ENCODE results near the gene DOCK1. TPM values are rescaled to one million over a fixed set of nuclear protein-coding genes. Genes with fewer than 3 reads are reported as not detected.

DOCK1 gene
- total and polyA plus RNA-seq, 5 donors: 7.8 to 23.1 (median 20.8) TPM

DNA sequence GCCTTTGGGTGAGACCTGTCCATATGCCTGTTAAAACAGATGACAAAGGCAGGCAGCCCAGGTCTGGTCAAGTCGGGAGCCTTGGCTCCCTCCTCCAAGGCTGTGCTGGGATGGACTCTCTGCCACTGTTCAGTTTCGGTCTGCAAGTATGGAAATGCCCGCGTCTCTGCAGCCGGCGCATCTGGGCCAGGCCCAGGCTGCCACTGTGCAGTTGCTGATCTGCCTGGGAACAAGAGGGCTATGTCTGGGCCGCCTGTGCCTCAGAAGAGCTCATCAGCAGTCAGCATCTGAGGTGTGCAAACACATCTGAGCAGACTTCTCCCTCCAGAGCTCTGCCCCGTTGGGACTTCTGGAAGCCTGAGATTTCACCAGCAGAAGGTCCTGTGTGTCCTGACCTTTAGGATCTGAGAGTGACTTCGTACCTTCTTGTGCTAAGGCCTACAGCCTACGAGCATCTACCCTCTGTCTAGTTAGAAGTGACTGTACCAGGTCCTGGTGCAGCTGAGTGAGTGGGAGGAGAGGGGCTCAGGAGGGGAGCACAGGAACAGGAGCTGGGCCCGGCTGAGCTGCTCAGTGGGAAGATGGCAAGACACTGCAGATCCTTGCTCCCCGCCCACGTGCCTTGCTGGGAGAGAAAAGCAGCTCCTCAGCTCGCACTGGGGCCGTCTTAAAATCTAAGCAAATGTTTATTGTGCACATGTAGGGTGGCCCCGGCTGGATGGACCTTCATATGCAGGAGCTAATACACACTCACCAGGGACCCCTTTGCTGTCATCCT lies 50.9 kb downstream of the DOCK1 start:
- intact Hi-C loops (cut with DNase I): no loop called here
- H3K27ac ChIP-seq (ENCODE audit: low read length): no peak overlapping the region
- 72% methylated on average over 16 of the region's 16 CpGs for whole genome bisulfite sequencing
- DNase-seq: no peak
- H3K9me3 ChIP-seq (ENCODE audit: control insufficient read depth, low read length): no peaks in the 10 kb centered on the region
- no peak overlapping the region for H3K4me3 ChIP-seq (ENCODE audit: low read length)
- ATAC-seq: peak in 1 of 2 donors; percentile 12
- no peaks in the 10 kb centered on the region for H3K27me3 ChIP-seq (ENCODE audit: control insufficient read depth, insufficient read depth)
- H3K4me1 ChIP-seq (ENCODE audit: control insufficient read depth, insufficient read depth, low read length): no peaks in the 10 kb centered on the region

DNA sequence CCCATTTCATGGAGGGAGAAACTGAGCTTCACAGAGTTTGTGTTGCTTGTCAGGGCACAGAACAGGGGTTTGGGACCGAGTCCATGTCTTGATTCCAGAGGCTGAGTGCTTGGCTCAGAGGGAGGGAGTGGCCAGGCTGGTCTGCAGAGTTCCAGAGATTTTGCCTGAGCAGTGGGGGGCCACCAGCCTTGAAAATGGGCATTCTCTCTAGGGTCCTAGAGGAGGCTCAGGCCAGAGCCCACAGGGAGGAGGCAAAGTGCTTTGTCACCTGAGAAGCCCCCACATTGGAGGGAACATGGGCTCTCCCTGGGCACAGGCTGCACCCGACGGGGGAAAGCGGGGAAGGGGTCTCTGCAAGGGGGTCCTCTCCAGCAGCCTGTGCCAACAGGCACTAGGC lies 51.5 kb downstream of the DOCK1 start:
- Histone ChIP-seq H3K4me3 (ENCODE audit: low read length) (no peak overlapping the region), H3K4me1 (ENCODE audit: control insufficient read depth, insufficient read depth, low read length) (no peaks in the 10 kb centered on the region), H3K27ac (ENCODE audit: low read length) (no peak overlapping the region), H3K9me3 (ENCODE audit: control insufficient read depth, low read length) (no peaks in the 10 kb centered on the region), H3K27me3 (ENCODE audit: control insufficient read depth, insufficient read depth) (no peaks in the 10 kb centered on the region)
- DNase-seq: no peak
- 82% methylated on average over 4 of the region's 4 CpGs for WGBS
- no peak for ATAC-seq
- intact Hi-C loops (cut with DNase I): no loop called here

DNA sequence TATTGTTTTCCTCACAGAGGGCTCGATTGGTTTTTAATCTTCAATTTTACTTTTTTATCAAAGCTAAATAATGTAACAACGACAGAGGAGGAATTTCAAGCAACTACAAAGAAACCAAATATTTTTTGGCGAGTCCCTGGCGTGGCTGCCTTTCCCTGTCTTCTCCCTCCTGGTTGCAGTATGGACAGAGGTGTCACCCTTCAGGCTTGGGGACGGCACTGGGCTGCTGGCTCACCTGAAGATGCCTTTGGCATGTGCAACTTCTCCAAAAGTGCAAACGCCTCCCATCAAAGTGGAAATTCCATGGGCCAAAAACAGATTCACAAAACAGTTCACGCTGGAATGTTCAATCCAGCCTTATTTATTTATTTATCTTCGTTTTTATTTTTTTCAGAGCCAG lies 51.9 kb downstream of the DOCK1 start:
- Histone ChIP-seq H3K27ac (ENCODE audit: low read length) (no peak overlapping the region), H3K4me1 (ENCODE audit: control insufficient read depth, insufficient read depth, low read length) (no peaks in the 10 kb centered on the region), H3K4me3 (ENCODE audit: low read length) (no peak overlapping the region), H3K27me3 (ENCODE audit: control insufficient read depth, insufficient read depth) (no peaks in the 10 kb centered on the region), H3K9me3 (ENCODE audit: control insufficient read depth, low read length) (no peaks in the 10 kb centered on the region)
- intact Hi-C loops (cut with DNase I): no loop called here
- DNase-seq (no peak), ATAC-seq (no peak)
- 79% methylated on average over 8 of the region's 8 CpGs for WGBS

DNA sequence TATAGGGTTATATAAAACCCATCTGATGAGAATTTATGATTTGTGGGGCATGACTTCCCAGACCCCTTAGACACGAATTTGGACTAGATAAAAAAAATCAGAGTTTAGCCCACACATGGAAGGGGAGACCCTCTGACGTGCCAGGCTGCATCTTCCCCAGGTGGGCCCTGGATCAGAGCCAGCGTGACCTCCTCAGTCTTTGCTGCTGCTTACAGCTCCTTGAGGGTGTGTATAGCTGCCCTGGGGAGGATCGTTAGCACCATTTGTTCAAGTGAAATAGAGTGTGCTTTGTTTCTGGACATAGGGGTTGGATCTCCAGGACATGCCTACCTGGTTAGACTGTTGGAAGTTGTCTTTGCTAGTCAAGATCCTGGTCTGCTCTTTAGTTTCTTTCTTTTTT lies 54.2 kb downstream of the DOCK1 start:
- ATAC-seq (no peak), DNase-seq (no peak)
- WGBS: 89% methylated on average over 4 of the region's 4 CpGs
- Histone ChIP-seq H3K27ac (ENCODE audit: low read length) (no peak overlapping the region), H3K4me1 (ENCODE audit: control insufficient read depth, insufficient read depth, low read length) (peaks cover 2% of the 10 kb centered on the region), H3K27me3 (ENCODE audit: control insufficient read depth, insufficient read depth) (no peaks in the 10 kb centered on the region), H3K4me3 (ENCODE audit: low read length) (no peak overlapping the region), H3K9me3 (ENCODE audit: control insufficient read depth, low read length) (no peaks in the 10 kb centered on the region)
- intact Hi-C loops (cut with DNase I): no loop called here

DNA sequence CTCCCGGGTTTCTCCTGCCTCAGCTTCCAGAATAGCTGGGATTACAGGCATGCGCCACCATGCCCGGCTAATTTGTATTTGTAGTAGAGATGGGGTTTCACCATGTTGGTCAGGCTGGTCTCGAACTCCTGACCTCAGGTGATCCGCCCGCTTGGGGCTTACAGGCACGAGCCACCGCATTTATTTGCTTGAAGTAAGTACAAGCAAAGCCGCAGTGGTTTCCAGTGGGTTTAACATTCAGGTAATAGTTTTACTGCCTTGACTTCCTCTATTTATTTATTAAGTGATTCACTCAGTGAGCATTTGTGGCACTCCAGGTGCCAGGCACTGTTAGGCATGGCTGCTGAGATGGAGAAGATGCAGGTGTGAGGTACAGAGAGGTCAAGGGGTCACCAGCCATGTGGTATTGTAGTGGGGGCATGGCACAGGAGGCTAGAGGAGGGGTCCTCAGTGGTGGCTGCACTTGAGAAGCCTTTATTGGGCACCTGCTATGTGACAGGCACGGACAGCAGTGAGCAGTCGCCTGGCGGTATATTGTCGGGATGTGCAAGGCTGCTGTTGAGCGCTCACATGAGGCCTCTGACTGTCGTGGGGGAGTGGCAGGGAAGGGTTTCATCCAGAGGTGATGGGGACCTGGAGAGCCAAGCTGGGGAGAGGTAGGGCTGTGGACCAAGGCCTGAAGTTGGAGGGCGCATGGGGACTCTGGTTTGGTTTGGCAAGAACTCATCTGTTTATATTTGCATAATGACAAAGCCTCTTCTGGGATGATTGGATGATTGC lies 54.9 kb downstream of the DOCK1 start:
- ATAC-seq (no peak), DNase-seq (no peak)
- Histone ChIP-seq H3K27me3 (ENCODE audit: control insufficient read depth, insufficient read depth) (no peaks in the 10 kb centered on the region), H3K9me3 (ENCODE audit: control insufficient read depth, low read length) (no peaks in the 10 kb centered on the region), H3K4me1 (ENCODE audit: control insufficient read depth, insufficient read depth, low read length) (peaks cover 2% of the 10 kb centered on the region), H3K27ac (ENCODE audit: low read length) (no peak overlapping the region), H3K4me3 (ENCODE audit: low read length) (no peak overlapping the region)
- 97% methylated on average over 16 of the region's 16 CpGs for WGBS
- intact Hi-C loops (cut with DNase I): no loop called here

DNA sequence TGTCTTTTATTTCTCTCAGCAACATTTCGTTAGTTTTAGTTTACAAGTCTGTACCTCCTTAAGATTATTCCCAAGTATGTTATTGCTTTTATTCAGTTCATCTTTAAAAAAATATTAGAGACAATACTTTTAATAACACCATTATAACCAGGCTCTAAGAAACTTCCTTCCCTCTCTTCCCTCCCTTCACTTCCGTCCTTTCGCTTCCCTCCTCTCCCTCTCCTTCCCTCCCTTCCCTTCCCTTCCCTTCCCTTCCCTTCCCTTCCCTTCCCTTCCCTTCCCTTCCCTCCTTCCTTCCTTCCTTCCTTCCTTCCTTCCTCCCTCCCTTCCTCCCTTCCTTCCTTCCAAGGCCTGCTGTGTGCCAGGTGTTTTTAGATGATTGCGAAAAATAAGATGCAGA lies 58.1 kb downstream of the DOCK1 start:
- 80% methylated on average over 4 of the region's 4 CpGs for WGBS
- H3K27ac ChIP-seq (ENCODE audit: low read length): no peak overlapping the region
- no peak overlapping the region for H3K4me3 ChIP-seq (ENCODE audit: low read length)
- H3K27me3 ChIP-seq (ENCODE audit: control insufficient read depth, insufficient read depth): no peaks in the 10 kb centered on the region
- no peak for DNase-seq
- no peak for ATAC-seq
- intact Hi-C loops (cut with DNase I): no loop called here
- no peaks in the 10 kb centered on the region for H3K9me3 ChIP-seq (ENCODE audit: control insufficient read depth, low read length)
- peaks cover 2% of the 10 kb centered on the region for H3K4me1 ChIP-seq (ENCODE audit: control insufficient read depth, insufficient read depth, low read length)

DNA sequence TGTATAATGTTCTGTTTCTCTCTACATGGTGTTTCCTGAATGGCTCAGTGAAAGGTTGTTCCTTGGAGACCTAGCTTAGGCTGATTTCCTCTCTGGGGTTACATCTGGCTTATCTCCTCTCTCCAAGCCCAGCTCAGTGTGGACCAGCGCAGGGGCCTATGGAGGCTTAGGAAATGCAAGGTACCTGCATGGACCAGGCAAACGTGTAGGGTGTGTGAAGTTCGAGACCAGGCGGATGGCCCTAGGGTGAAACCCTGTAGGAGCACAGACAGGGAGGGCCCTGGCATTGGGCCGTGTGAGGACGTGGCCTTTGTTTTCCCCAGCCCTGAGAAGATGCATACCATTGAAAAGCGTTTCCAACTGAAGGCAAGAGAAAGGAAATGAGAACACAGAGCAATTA lies 59.0 kb downstream of the DOCK1 start:
- Histone ChIP-seq H3K9me3 (ENCODE audit: control insufficient read depth, low read length) (no peaks in the 10 kb centered on the region), H3K27me3 (ENCODE audit: control insufficient read depth, insufficient read depth) (no peaks in the 10 kb centered on the region), H3K4me3 (ENCODE audit: low read length) (no peak overlapping the region), H3K27ac (ENCODE audit: low read length) (no peak overlapping the region), H3K4me1 (ENCODE audit: control insufficient read depth, insufficient read depth, low read length) (peaks cover 2% of the 10 kb centered on the region)
- peak in 1 of 3 donors; percentile 64 for DNase-seq
- intact Hi-C loops (cut with DNase I): no loop called here
- peak in 1 of 2 donors; percentile 53 for ATAC-seq
- WGBS: 59% methylated on average over 7 of the region's 7 CpGs

DNA sequence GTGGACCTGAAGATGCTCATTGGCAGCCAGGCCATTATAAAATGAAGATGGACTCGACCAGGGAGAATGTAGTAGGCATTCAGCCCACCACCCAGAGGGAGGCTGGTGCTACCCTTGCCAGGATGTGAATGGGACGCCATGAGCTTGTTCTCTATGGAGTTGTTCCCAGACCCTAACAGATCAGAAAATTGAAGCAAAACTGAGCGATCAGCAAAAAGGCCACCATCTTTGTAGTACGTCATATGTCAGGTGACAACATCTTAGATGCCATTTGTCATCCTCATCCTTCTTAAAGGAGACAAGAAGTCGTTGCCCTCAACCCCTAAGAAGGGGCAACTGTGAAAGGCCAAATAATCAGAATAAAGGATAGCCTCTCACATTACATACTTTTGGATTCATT lies 61.7 kb downstream of the DOCK1 start:
- peaks cover 2% of the 10 kb centered on the region for H3K4me1 ChIP-seq (ENCODE audit: control insufficient read depth, insufficient read depth, low read length)
- intact Hi-C loops (cut with DNase I): no loop called here
- H3K4me3 ChIP-seq (ENCODE audit: low read length): no peak overlapping the region
- no peak for ATAC-seq
- WGBS: 90% methylated on average over 5 of the region's 5 CpGs
- no peak for DNase-seq
- H3K27me3 ChIP-seq (ENCODE audit: control insufficient read depth, insufficient read depth): no peaks in the 10 kb centered on the region
- no peak overlapping the region for H3K27ac ChIP-seq (ENCODE audit: low read length)
- no peaks in the 10 kb centered on the region for H3K9me3 ChIP-seq (ENCODE audit: control insufficient read depth, low read length)

DNA sequence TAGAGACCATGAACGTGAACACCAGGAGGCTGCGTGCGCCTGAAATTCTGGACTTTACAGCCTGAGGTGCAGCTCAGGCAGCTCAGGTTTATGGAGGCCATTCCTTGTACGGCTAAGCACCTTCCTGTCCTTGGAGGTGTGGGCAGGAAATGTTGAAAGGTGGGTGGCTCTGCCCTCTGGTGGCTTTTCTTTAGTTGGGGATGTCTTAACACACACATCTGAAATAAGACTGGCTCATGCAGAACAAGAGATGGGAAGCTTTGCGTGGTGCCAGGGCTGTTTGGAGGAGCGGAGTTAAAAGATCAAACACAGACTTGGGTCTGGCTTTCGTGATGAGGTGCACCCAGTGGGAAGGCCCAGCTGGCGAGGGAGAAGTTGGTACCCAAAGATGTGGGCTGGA lies 64.1 kb downstream of the DOCK1 start:
- ATAC-seq (no peak), DNase-seq (no peak)
- Histone ChIP-seq H3K4me1 (ENCODE audit: control insufficient read depth, insufficient read depth, low read length) (no peaks in the 10 kb centered on the region), H3K9me3 (ENCODE audit: control insufficient read depth, low read length) (no peaks in the 10 kb centered on the region), H3K4me3 (ENCODE audit: low read length) (no peak overlapping the region), H3K27ac (ENCODE audit: low read length) (no peak overlapping the region), H3K27me3 (ENCODE audit: control insufficient read depth, insufficient read depth) (no peaks in the 10 kb centered on the region)
- intact Hi-C loops (cut with DNase I): no loop called here
- WGBS: 95% methylated on average over 8 of the region's 8 CpGs

DNA sequence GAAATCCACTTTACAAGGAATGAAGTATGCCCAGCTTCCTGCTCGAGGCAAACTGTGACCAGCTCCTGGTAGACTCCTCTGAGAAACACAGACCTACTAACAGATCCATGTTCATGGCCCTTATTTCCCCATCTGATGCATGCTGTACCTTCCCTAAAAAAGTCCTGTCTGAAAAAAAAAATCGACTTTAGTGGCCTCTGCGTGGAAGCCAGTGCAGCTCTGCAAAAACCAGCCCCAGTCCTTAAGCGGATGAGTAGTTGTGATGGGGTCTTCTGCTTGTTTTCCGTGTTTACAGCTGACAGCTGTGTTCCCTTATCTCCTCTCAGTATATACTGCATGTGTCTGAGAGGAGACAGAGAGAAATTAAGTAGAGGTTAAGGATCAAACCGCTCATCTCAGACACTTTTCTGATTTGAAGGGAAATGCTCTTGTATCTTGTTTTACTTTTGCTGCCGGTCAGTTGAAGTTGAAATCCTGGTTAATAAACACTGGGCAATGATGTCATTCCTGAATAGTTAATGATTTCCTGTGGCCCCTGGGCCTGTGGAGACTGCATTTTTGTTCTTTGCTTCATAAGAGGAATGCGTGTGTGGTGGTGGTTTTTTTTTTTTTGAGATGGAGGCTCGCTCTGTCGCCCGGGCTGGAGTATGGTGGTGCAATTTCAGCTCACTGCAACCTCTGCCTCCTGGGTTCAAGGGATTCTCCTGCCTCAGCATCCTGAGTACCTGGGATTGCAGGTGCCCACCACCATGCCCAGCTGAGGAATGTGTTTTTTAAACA lies 67.6 kb downstream of the DOCK1 start:
- intact Hi-C loops (cut with DNase I): no loop called here
- Histone ChIP-seq H3K27ac (ENCODE audit: low read length) (peak overlapping the region; percentile 4), H3K4me1 (ENCODE audit: control insufficient read depth, insufficient read depth, low read length) (peaks cover 2% of the 10 kb centered on the region), H3K9me3 (ENCODE audit: control insufficient read depth, low read length) (no peaks in the 10 kb centered on the region), H3K4me3 (ENCODE audit: low read length) (no peak overlapping the region), H3K27me3 (ENCODE audit: control insufficient read depth, insufficient read depth) (no peaks in the 10 kb centered on the region)
- DNase-seq: no peak
- peak in 1 of 2 donors; percentile 29 for ATAC-seq
- WGBS: 34% methylated on average over 11 of the region's 11 CpGs

DNA sequence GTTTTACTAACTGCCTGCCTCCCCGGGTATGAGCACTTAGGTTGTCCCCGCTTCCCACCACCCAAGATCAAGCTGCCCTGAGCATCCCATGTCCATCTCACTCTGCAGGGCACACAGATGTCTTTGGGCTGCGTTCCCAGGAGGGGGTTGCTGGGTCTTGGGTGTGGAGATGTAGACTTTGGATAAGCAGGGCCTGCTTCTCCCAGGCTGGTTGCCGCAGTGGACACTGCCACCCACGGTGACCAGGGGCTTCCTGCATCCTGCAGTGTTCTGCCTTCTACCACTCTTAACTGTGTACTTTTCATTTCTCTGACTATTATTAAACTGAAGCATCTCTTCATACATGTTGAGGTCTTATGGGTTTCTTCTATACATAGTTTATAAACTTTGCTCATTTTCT lies 70.0 kb downstream of the DOCK1 start:
- Histone ChIP-seq H3K4me1 (ENCODE audit: control insufficient read depth, insufficient read depth, low read length) (peaks cover 2% of the 10 kb centered on the region), H3K9me3 (ENCODE audit: control insufficient read depth, low read length) (no peaks in the 10 kb centered on the region), H3K27ac (ENCODE audit: low read length) (no peak overlapping the region), H3K4me3 (ENCODE audit: low read length) (no peak overlapping the region), H3K27me3 (ENCODE audit: control insufficient read depth, insufficient read depth) (no peaks in the 10 kb centered on the region)
- DNase-seq: no peak
- ATAC-seq: no peak
- 92% methylated on average over 5 of the region's 5 CpGs for WGBS
- intact Hi-C loops (cut with DNase I): no loop called here

Data from right cardiac atrium (tissue), 5 donors.